HEK293T (cell line): ENCODE measurements around the gene TMA7.
"Not testable (repeated sequence)": the region's sequence is repeated elsewhere in the genome, so short reads cannot be mapped to it uniquely, and the experiment has no call there.

Experiments used
- CTCF ChIA-PET: fragments of 350-600 bp; formaldehyde crosslinking; extraction: SDS; loops from one replicate; lab custom pipeline; 2021; ENCODE audit warnings: antibody characterized with exemption, inconsistent platforms; lab: Yijun Ruan, JAX
- POLR2A ChIA-PET: fragments of 350-600 bp; formaldehyde crosslinking; extraction: SDS; loops from one replicate; lab custom pipeline; 2020; ENCODE audit warnings: antibody characterized with exemption, inconsistent platforms; lab: Yijun Ruan, JAX
- DNase-seq: peaks from one replicate; pipeline ENCODE4 v3.0.0; 2012; ENCODE audit warnings: mixed read lengths; ENCODE audit errors: extremely low spot score
- ARNT ChIP-seq: fragments of 450-650 bp; IDR thresholded peaks from 2 replicates; pipeline ENCODE4 v1.6.1; 2017; ENCODE audit warnings: mild to moderate bottlenecking
- BHLHE40 ChIP-seq: fragments of 450-650 bp; IDR thresholded peaks from 2 replicates; pipeline ENCODE4 v1.6.1; 2016; ENCODE audit warnings: mild to moderate bottlenecking, moderate library complexity, borderline replicate concordance
- CTBP1 ChIP-seq: fragments of 450-650 bp; IDR thresholded peaks from 2 replicates; pipeline ENCODE4 v1.6.1; 2016; ENCODE audit warnings: borderline replicate concordance
- ELF4 ChIP-seq: fragments of 450-650 bp; IDR thresholded peaks from 2 replicates; pipeline ENCODE4 v1.6.1; 2017; ENCODE audit warnings: antibody characterized with exemption
- FOXA1 ChIP-seq: fragments of 450-650 bp; IDR thresholded peaks from 2 replicates; pipeline ENCODE4 v1.6.1; 2016; ENCODE audit warnings: mild to moderate bottlenecking
- FOXK2 ChIP-seq: fragments of 450-650 bp; IDR thresholded peaks from 2 replicates; pipeline ENCODE4 v1.6.1; 2016; ENCODE audit warnings: mild to moderate bottlenecking
- FOXM1 ChIP-seq: fragments of 450-650 bp; IDR thresholded peaks from 2 replicates; pipeline ENCODE4 v1.6.1; 2017; ENCODE audit warnings: mild to moderate bottlenecking, borderline replicate concordance
- HDGF ChIP-seq: fragments of 450-650 bp; IDR thresholded peaks from 2 replicates; pipeline ENCODE4 v1.6.1; 2017; ENCODE audit warnings: antibody characterized with exemption, borderline replicate concordance
- L3MBTL2 ChIP-seq: fragments of 450-650 bp; conservative IDR thresholded peaks from 2 replicates; pipeline ENCODE4 v1.6.1; 2016; ENCODE audit warnings: mild to moderate bottlenecking
- LEF1 ChIP-seq: fragments of 450-650 bp; IDR thresholded peaks from 2 replicates; pipeline ENCODE4 v1.6.1; 2017; ENCODE audit warnings: mild to moderate bottlenecking, borderline replicate concordance
- NFRKB ChIP-seq: fragments of 450-650 bp; IDR thresholded peaks from 2 replicates; pipeline ENCODE4 v1.6.1; 2016; ENCODE audit warnings: mild to moderate bottlenecking, moderate library complexity
- SP1 ChIP-seq: fragments of 450-650 bp; IDR thresholded peaks from 2 replicates; pipeline ENCODE4 v1.6.1; 2017
- SUZ12 ChIP-seq: fragments of 450-650 bp; IDR thresholded peaks from 2 replicates; pipeline ENCODE4 v1.6.1; 2016; ENCODE audit warnings: mild to moderate bottlenecking
- TARDBP ChIP-seq: fragments of 450-650 bp; IDR thresholded peaks from 2 replicates; pipeline ENCODE4 v1.6.1; 2016
- ZNF384 ChIP-seq: fragments of 450-650 bp; IDR thresholded peaks from 2 replicates; pipeline ENCODE4 v1.6.1; 2016
- TF ChIP-seq, protein P1 (sequence below): fragments of 450-650 bp; IDR thresholded peaks from 2 replicates; pipeline ENCODE4 v1.6.1; 2016

Gene TMA7

DNA sequence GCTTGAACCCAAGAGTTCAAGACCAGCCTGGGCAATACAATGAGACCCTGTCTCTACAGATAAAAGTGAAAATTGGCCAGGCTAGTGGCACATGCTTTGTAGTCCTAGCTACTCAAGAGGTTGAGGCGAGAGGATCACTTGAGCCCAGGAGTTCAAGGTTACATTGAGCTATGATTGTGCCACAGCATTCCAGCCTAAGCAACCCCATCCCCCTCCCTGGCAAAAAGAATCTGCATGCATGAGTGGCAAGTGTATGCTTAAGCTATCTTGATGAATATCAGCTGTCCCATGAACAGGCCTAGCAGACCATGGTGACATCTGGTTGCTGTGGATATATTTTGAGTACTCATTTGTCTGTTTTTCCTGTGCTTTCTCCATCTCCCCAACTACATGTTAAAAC, 11.2 kb downstream of the TMA7 start:
- DNase-seq: no peak
- ChIA-PET CTCF (interaction anchor here (0.7 to 1.4 kb wide), 2 partner anchors 15 to 185 kb away, joined by 3 to 6 read pairs; no protein-coding TSS in a partner anchor), POLR2A (interaction anchor here (0.7 to 1.2 kb wide), 2 partner anchors 15 to 22 kb away, joined by 4 read pairs; a partner anchor contains a TSS)
- TF ChIP-seq TARDBP: no peak
- TF ChIP-seq FOXM1: no peak
- no peak for TF ChIP-seq ZNF384
- TF ChIP-seq ELF4: no peak
- no peak for TF ChIP-seq SP1
- TF ChIP-seq ARNT: no peak
- TF ChIP-seq HDGF: no peak
- TF ChIP-seq BHLHE40: no peak
- TF ChIP-seq, protein P1, sequence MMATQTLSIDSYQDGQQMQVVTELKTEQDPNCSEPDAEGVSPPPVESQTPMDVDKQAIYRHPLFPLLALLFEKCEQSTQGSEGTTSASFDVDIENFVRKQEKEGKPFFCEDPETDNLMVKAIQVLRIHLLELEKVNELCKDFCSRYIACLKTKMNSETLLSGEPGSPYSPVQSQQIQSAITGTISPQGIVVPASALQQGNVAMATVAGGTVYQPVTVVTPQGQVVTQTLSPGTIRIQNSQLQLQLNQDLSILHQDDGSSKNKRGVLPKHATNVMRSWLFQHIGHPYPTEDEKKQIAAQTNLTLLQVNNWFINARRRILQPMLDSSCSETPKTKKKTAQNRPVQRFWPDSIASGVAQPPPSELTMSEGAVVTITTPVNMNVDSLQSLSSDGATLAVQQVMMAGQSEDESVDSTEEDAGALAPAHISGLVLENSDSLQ: no peak
- TF ChIP-seq FOXK2: no peak
- TF ChIP-seq NFRKB: no peak
- TF ChIP-seq FOXA1: no peak
- TF ChIP-seq LEF1: no peak
- no peak for TF ChIP-seq L3MBTL2
- TF ChIP-seq CTBP1: no peak

DNA sequence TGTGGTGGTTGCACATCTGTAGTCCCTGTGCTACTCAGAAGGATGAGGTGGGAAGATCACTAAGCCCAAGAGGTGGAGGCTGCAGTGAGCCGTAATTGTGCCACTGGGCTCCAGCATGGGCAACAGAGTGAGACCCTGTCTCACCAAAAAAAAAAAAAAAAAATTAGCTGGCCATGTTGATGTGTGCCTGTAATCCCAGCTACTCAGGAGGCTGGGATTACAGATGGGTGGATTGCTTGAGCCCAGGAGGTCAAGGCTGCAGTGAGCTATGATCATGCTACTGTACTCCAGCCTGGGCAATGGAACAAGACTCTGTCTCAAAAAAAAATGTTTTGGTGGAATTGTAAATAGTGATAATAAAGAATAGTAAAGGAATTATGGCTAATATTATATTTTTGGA, 16.4 kb downstream of the TMA7 start:
- no peak for TF ChIP-seq TARDBP
- TF ChIP-seq FOXA1: no peak
- no peak for TF ChIP-seq FOXK2
- no peak for TF ChIP-seq SP1
- TF ChIP-seq SUZ12: no peak
- TF ChIP-seq FOXM1: no peak
- TF ChIP-seq, protein P1: no peak
- no peak for TF ChIP-seq BHLHE40
- no peak for TF ChIP-seq ARNT
- TF ChIP-seq L3MBTL2: no peak
- no peak for TF ChIP-seq HDGF
- no peak for TF ChIP-seq CTBP1
- TF ChIP-seq ELF4: no peak
- TF ChIP-seq NFRKB: no peak
- no peak for TF ChIP-seq LEF1
- no peak for DNase-seq
- POLR2A ChIA-PET: interaction anchor here (1.1 to 1.3 kb wide), 2 partner anchors 10 to 17 kb away, joined by 4 to 8 read pairs; partner anchors contain the start of genes ATRIP, CCDC51 and TMA7
- CTCF ChIA-PET: interaction anchor here (0.6 kb wide), 2 partner anchors 17 to 192 kb away, joined by 3 to 4 read pairs; no protein-coding TSS in a partner anchor

DNA sequence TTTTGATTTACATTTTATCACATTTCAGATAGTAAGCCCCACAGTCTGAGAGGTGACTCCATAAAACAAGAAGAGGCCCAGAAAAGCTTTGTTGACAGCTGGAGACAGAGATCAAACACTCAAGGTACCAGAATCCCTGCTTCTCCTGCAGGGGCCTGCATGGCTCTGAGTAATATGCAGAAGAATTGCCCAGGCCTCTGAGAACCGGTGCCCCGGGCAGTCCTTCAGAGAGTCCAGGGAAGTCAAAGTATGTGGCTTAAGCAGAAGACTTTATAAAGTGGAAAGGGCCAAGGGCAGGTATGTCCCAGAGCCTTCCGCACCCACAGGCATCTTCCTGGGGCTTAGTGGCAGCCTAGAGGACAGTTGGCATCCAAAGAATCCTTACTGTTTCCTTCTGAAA, 19.3 kb downstream of the TMA7 start:
- CTCF ChIA-PET: interaction anchor here (1.0 kb wide), 1 partner anchor 23 kb away, joined by 3 read pairs; no protein-coding TSS in a partner anchor
- POLR2A ChIA-PET: no interaction called here
- no peak for TF ChIP-seq FOXK2
- TF ChIP-seq, protein P1: no peak
- no peak for TF ChIP-seq NFRKB
- no peak for TF ChIP-seq TARDBP
- TF ChIP-seq L3MBTL2: no peak
- TF ChIP-seq ELF4: no peak
- TF ChIP-seq SP1: no peak
- TF ChIP-seq ZNF384: no peak
- DNase-seq: no peak

- CTCF ChIA-PET: interaction anchor here (1.0 kb wide), 1 partner anchor 24 kb away, joined by 3 read pairs; no protein-coding TSS in a partner anchor
- TF ChIP-seq NFRKB (no peak), SP1 (no peak), CTBP1 (no peak), ARNT (no peak), FOXA1 (no peak), SUZ12 (no peak)
- POLR2A ChIA-PET: no interaction called here
- no peak for DNase-seq
Observed at GRCh38 chr3:48459773-48460516, 19.9 kb downstream of the TMA7 start.

- no peak for DNase-seq
- CTCF ChIA-PET: no interaction called here
- TF ChIP-seq FOXK2 (no peak), ZNF384 (no peak), CTBP1 (no peak), HDGF (no peak)
- POLR2A ChIA-PET: no interaction called here
Observed at GRCh38 chr3:48460517-48460902, 20.5 kb downstream of the TMA7 start.

GRCh38 chr3:48461767-48462166, 21.7 kb downstream of the TMA7 start:
- ChIA-PET POLR2A (interaction anchor here (0.6 to 2.1 kb wide), 4 partner anchors 12 to 91 kb away, joined by 3 to 7 read pairs (median 4); partner anchors contain the start of genes ATRIP, CCDC51 and TMA7), CTCF (interaction anchor here (1.0 to 1.2 kb wide), 2 partner anchors 26 to 88 kb away, joined by 3 read pairs; no protein-coding TSS in a partner anchor)
- not testable (repeated sequence) for DNase-seq
